Activated T-cell treated with anti-CD3 and anti-CD28 coated beads for 48 hours (primary cell): Measurements from ENCODE around the gene OPA3.
A peak's percentile ranks its signal among the peaks of the same experiment; 100 is the strongest.
"Not testable (repeated sequence)": the region's sequence is repeated elsewhere in the genome, so short reads cannot be mapped to it uniquely, and the experiment has no call there.

Experiments
- DNase-seq: peaks from one replicate; pipeline ENCODE4 v3.0.0-alpha.2; 2020; ENCODE audit warnings: low read depth

OPA3 gene

GRCh38 chr19:45518469-45518826, 66.2 kb downstream of the OPA3 start:
- no peak for DNase-seq

- DNase-seq: no peak
Observed at GRCh38 chr19:45517641-45518468, 66.7 kb downstream of the OPA3 start.

- DNase-seq: no peak
Observed at GRCh38 chr19:45517238-45517637, 67.4 kb downstream of the OPA3 start.

GRCh38 chr19:45515807-45516401, 68.7 kb downstream of the OPA3 start:
- DNase-seq: no peak

- no peak for DNase-seq
Observed at GRCh38 chr19:45515081-45515624, 69.4 kb downstream of the OPA3 start.

GRCh38 chr19:45514376-45515051, 70.1 kb downstream of the OPA3 start:
- DNase-seq: no peak

- DNase-seq: no peak
Observed at GRCh38 chr19:45512881-45513483, 71.6 kb downstream of the OPA3 start.

GRCh38 chr19:45511074-45511473, 73.5 kb downstream of the OPA3 start:
- DNase-seq: no peak

- DNase-seq: not testable (repeated sequence)
Observed at GRCh38 chr19:45510352-45510751, 74.2 kb downstream of the OPA3 start.

GRCh38 chr19:45509692-45510015, 74.9 kb downstream of the OPA3 start:
- no peak for DNase-seq

- no peak for DNase-seq
Observed at GRCh38 chr19:45508861-45509691, 75.5 kb downstream of the OPA3 start.

GRCh38 chr19:45508417-45508860, 76.2 kb downstream of the OPA3 start:
- peak; percentile 46 for DNase-seq

- DNase-seq: no peak
Observed at GRCh38 chr19:45507872-45508416, 76.7 kb downstream of the OPA3 start.

- peak; percentile 89 for DNase-seq
Observed at GRCh38 chr19:45506989-45507871, 77.4 kb downstream of the OPA3 start, which contains the start of gene VASP. VASP (plus strand) TSS chr19:45507479; CDS start chr19:45507772, 293 bp downstream.

GRCh38 chr19:45506246-45506988, 78.2 kb downstream of the OPA3 start:
- peak; percentile 98 for DNase-seq

GRCh38 chr19:45505996-45506245, 78.7 kb downstream of the OPA3 start:
- DNase-seq: no peak

- DNase-seq: no peak
Observed at GRCh38 chr19:45505151-45505995, 79.2 kb downstream of the OPA3 start.

GRCh38 chr19:45503909-45504308, 80.7 kb downstream of the OPA3 start:
- DNase-seq: no peak

- DNase-seq: no peak
Observed at GRCh38 chr19:45502111-45502510, 82.5 kb downstream of the OPA3 start.
